Panc1 (cell line): ENCODE data around the gene VPS52. TPM values are rescaled to one million over a fixed set of nuclear protein-coding genes. Genes with fewer than 3 reads are reported as not detected.

Source experiments
- ATAC-seq: fragments of 200-7000 bp; cut with Tn5 transposase; 2 replicates; pipeline ENCODE4 v1.9.1; 2020; ENCODE audit warnings: mild to moderate bottlenecking, moderate library complexity
- BruUV-seq: library from RNA; stranded (reverse); fragments of 400-500 nt; replicated peaks from 2 replicates; lab custom pipeline; 2021; lab: Mats Ljungman, UMichigan
- CTCF ChIA-PET: fragments of 300-600 bp; sonication (Branson Sonifier 250); formaldehyde crosslinking; loops from one replicate; lab custom pipeline; 2022; ENCODE audit warnings: antibody characterized with exemption; lab: Charles Lee
- POLR2A ChIA-PET: fragments of 300-600 bp; sonication (Branson Sonifier 250); formaldehyde crosslinking; loops from one replicate; lab custom pipeline; 2022; ENCODE audit warnings: antibody characterized with exemption; lab: Charles Lee
- DNase-seq: peaks from one replicate; pipeline ENCODE4 v3.0.0-alpha.2; 2010; ENCODE audit warnings: low read depth, low spot score
- H3K27ac ChIP-seq: 2 replicates; pipeline ENCODE4 v1.5.1; 2011; ENCODE audit warnings: mild to moderate bottlenecking, low read length, inconsistent platforms
- H3K27me3 ChIP-seq: fragments of 200-500 bp; sonication (Bioruptor generic); 2 replicates; pipeline ENCODE4 v1.6.0; 2014; ENCODE audit warnings: low read length, inconsistent platforms; ENCODE audit not compliant: control insufficient read depth, insufficient read depth
- H3K36me3 ChIP-seq: fragments of 200-500 bp; sonication (Bioruptor generic); 2 replicates; pipeline ENCODE4 v1.5.1; 2014; ENCODE audit warnings: inconsistent platforms, mild to moderate bottlenecking, low read length, moderate library complexity; ENCODE audit not compliant: control insufficient read depth, insufficient read depth
- H3K4me1 ChIP-seq: 2 replicates; pipeline ENCODE4 v1.5.1; 2011; ENCODE audit warnings: inconsistent platforms, mild to moderate bottlenecking, low read length, moderate library complexity; ENCODE audit not compliant: control insufficient read depth, insufficient read depth
- H3K4me3 ChIP-seq, 2 experiments: 2 replicates each; pipeline ENCODE4 v1.5.1; 2011 to 2012; ENCODE audit warnings: low read depth in 2 of 2, low read length in 2 of 2, mild to moderate bottlenecking in 2 of 2, inconsistent platforms in 1 of 2, moderate library complexity in 1 of 2
- H3K9me3 ChIP-seq: fragments of 200-500 bp; sonication (Bioruptor generic); 2 replicates; pipeline ENCODE4 v1.5.1; 2014; ENCODE audit warnings: low read depth, mild to moderate bottlenecking, inconsistent platforms, low read length, moderate library complexity; ENCODE audit not compliant: control insufficient read depth, insufficient read depth
- CTCF ChIP-seq: fragments of 450-650 bp; IDR thresholded peaks from 2 replicates; pipeline ENCODE4 v1.5.1; 2017; ENCODE audit warnings: mild to moderate bottlenecking
- POLR2AphosphoS5 ChIP-seq: IDR thresholded peaks from 2 replicates; pipeline ENCODE4 v1.6.1; 2012; ENCODE audit warnings: mild to moderate bottlenecking, low read depth, low read length, moderate library complexity
- REST ChIP-seq, 2 experiments: IDR thresholded peaks; 2 replicates each; pipeline ENCODE4 v1.6.1; 2011 to 2012; ENCODE audit warnings: low read depth in 2 of 2, control low read depth in 1 of 2, low read length in 1 of 2, mild to moderate bottlenecking in 1 of 2, moderate library complexity in 1 of 2; ENCODE audit not compliant: insufficient read depth in 1 of 2
- SIN3A ChIP-seq: IDR thresholded peaks from 2 replicates; pipeline ENCODE4 v1.6.1; 2012; ENCODE audit warnings: low read depth, mild to moderate bottlenecking, low read length, moderate library complexity, borderline replicate concordance; ENCODE audit not compliant: insufficient read depth
- TCF7L2 ChIP-seq: IDR thresholded peaks from 2 replicates; pipeline ENCODE4 v1.6.1; 2011; ENCODE audit warnings: mild to moderate bottlenecking, low read depth, low read length, inconsistent platforms
- in situ Hi-C: cut with HindIII; loops from 2 replicates; pipeline ENCODE4 v1.10.0; 2016; ENCODE audit warnings: low sequenced_read_pairs, low pct_unique_long_range_greater_than_20kb
- intact Hi-C: fragments of 100-400 bp; cut with micrococcal nuclease; formaldehyde crosslinking; loops from one replicate; pipeline ENCODE4 v1.10.0; 2022; ENCODE audit not compliant: unreplicated experiment
- total RNA-seq: library from RNA; stranded (reverse); gene quantifications from one replicate; pipeline ENCODE4 v1.2.1, GENCODE V29; 2021; ENCODE audit not compliant: unreplicated experiment

The VPS52 gene
- total RNA-seq, 1 experiment from 2014 or later, result 77.7 TPM

DNA sequence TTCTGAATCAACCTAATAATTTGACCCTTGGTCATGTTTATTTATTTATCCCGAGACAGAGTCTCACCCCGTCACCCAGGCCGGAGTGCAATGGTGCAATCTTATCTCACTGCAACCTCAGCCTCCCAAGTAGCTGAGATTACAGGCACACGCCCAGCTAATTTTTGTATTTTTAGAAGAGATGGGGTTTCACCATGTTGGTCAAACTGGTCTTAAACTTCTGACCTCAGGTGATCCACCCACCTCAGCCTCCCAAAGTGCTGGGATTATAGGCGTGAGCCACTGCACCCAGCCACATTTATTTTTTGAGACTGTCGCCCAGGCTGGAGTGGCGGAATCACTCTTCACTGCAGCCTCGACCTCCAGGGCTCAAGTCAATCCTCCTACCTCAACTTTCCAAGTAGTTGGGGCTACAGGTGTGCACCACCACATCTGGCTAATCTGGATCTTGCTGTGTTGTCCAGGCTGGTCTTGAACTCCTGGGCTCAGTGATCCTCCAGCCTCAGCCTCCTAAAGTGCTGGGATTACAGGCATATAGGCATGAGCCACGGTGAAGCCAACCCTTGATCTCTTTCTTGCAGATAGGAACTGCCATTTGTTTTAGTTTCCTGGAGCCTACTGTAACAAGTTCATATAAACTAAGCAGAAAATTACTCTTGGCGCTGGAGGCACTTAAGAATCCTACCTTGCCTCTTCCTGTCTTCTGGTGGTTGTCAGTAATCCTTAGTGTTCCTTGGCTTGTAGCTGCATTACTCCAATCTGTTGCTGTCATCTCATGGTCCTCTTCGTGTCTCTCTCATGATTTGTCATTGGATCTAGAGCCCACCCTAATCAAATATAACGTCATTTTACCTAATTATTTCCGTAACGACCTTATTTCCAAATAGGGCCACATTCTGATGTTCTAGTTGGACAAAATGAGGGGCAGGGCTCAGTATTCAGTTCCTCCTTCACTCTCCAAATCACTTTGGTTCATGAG lies 2.5 kb upstream of the VPS52 start:
- peak overlapping the region; percentile 97 for H3K4me3 ChIP-seq
- H3K9me3 ChIP-seq, result no peaks in the 10 kb centered on the region
- peaks cover 47% of the 10 kb centered on the region for H3K4me1 ChIP-seq
- CTCF ChIA-PET, result no interaction called here
- intact Hi-C loops, result no loop called here
- in situ Hi-C loops, result no loop called here
- peak overlapping the region; percentile 100 for H3K27ac ChIP-seq
- ATAC-seq, result no peak
- no TSS peak for BruUV-seq
- H3K36me3 ChIP-seq, result peaks cover 30% of the 10 kb centered on the region
- POLR2A ChIA-PET, result no interaction called here
- TF ChIP-seq POLR2AphosphoS5, result peak; percentile 8; the same call in 1 of the 2 replicates
- TF ChIP-seq REST (IDR thresholded peaks at IDR 0.05; ENCODE audit: insufficient read depth in 1 of 2, low read depth in 2 of 2, low read length in 1 of 2), result no peak
- TF ChIP-seq CTCF, result no peak
- H3K27me3 ChIP-seq, result no peaks in the 10 kb centered on the region
- DNase-seq, result no peak

- in situ Hi-C loops (no loop called here), intact Hi-C loops (no loop called here)
- ChIA-PET CTCF (no interaction called here), POLR2A (no interaction called here)
- H3K27ac ChIP-seq, result peak overlapping the region; percentile 100
- TF ChIP-seq REST (IDR thresholded peaks at IDR 0.05; ENCODE audit: insufficient read depth in 1 of 2, low read depth in 2 of 2, low read length in 1 of 2) (no peak), POLR2AphosphoS5 (peak; percentile 13), SIN3A (no peak), TCF7L2 (no peak)
- H3K9me3 ChIP-seq, result no peaks in the 10 kb centered on the region
- H3K36me3 ChIP-seq, result peaks cover 30% of the 10 kb centered on the region
- ATAC-seq, result no peak
- BruUV-seq, result no TSS peak
- peak overlapping the region; percentile 97 for H3K4me3 ChIP-seq
- H3K4me1 ChIP-seq, result peaks cover 38% of the 10 kb centered on the region
- no peaks in the 10 kb centered on the region for H3K27me3 ChIP-seq
- DNase-seq, result no peak
These were observed 1.6 kb upstream of the VPS52 start for GRCh38 chr6:33273129-33273923.
